Stimulated activated CD4-positive, alpha-beta T cell treated with anti-CD3 and anti-CD28 coated beads, Interleukin-15, amount 100 ng/mL, for 48 hours (primary cell): ENCODE results near the gene MSI2.

ENCODE experiments used
- DNase-seq, 2 donors: peaks; one replicate each; pipeline ENCODE4 v3.0.0-alpha.2; 2020; ENCODE audit warnings: low read depth in 2 of 2

MSI2 gene

DNA sequence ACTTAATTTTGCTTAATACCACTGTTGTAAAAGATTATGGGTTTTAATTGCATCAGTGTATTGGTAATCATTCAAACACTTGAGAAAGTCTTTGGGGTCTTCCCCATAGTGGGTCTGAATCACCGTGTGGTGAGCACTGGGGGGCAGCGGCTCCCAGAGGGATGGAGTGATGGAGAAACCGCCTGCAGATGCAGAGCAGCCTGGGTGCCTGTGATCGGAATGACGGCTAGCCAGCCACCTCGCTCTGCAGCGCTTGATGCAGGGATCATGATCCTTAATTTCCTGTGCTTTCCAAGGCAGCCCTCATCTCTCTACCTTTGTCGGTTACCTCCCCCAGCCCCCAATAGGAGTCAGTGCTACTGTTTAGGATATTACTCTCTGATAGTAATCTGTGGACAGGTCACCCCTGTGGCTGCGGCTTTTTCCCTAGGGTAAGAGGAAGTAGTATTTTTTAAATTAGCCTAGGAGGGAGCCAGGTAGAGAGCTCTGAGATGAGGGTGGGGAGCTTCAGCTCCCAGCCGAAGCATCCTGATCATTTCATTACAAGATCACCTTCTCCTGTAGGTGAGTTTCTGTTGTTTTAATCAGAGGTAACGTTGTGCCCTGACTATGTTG, 135.6 kb downstream of the MSI2 start:
- DNase-seq = no peak

DNA sequence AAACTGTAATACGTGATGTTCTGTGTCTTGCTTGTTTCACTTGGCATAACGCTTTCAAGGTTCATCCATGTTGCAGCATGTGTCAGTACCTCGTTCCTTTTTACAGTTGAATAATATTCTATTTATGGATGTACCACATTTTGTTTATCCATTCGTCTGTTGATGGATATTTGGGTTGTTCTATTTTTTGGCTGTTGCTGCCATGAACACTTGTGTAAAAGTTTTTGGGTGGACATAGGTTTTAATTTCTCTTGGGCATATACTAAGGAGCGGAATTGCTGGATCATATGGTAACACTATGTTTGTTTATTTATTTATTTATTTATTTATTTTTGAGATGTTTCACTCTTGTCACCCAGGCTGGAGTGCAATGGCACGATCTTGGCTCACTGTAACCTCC, 137.0 kb downstream of the MSI2 start:
- no peak for DNase-seq

DNA sequence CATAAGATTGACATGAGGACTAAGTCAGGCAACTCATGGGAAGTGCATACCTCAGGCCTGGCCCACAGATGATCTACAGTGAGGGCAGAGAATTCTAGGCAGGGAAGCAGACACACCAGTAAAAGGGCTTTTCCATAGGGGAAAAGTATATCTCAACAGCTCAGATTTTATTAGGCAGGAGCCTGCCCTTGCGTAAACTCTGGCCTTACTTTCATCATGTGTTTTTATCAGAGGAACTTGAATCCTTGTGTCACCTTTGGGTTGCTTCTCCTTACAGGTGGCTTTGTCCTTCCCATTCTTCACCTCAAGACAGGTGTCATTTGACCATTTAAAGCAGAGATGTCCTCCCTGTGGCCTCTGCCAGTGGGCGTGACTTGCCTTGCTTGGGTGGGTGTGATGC, 138.1 kb downstream of the MSI2 start:
- DNase-seq = no peak

DNA sequence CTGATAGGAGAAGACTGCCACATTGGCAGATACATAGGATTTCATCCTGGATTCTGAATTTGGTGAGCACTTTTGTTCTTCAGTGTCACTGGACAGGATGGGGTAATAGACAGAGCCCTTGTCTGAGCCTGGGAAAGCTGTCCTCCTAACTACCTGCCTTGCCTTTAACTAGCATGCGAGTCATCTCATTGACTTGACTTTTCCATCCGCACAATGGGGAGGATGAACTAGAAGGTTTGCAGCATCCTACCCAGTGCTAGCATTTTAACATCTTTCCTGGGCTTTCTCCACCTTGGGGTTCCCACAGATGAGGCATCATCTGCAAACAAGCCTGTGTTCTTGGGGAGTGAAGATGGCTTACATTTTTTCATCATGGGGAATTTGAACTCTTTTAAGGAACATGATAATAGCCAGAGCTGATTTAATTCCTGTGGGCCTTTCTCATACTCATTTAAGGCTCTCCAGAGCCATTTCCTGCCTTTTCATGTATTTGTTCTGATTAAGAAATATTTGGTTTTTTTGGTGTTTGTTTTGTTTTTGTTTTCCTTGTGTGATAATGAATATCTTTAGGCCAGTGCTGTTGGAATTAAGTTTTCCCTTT, 139.5 kb downstream of the MSI2 start:
- DNase-seq = no peak

DNA sequence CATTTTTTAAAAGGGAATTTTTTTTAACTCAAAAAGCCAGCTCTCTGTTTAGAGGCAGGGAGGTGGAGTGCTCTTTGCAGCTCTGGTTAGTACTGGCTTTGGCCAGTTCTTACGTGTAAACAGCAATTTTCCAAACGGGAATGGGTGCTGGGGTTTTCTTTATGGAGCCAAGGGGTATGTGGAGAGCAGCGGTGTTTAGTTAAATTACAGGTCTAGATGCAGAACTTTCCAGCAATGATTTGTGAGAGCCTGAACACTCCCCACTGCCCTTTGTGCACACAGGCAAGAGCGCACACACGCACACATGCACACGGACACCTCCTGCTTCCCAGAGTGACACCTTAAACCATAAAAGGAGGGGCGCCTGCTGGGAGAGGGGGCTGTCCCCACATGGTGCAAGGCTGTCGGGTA, 140.2 kb downstream of the MSI2 start:
- DNase-seq = no peak

DNA sequence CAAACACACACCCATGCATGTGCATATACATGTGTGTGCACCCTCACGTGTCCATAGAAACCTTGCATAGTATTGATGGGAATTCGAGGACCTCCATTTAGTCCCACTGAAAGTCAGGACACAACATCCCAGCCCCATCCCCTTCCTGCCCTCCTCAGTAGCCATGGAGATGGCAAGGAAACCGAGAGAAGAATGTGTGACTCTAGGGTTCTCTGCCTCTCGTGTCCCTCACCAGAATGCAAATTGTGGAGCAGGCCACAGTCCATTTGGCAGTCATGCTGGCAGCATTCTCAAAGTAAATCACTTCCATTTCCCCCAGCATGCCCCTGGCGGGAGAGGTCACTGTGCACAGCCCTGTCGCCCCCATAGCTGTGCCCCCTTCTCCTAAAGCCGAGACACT, 141.1 kb downstream of the MSI2 start:
- no peak for DNase-seq

DNA sequence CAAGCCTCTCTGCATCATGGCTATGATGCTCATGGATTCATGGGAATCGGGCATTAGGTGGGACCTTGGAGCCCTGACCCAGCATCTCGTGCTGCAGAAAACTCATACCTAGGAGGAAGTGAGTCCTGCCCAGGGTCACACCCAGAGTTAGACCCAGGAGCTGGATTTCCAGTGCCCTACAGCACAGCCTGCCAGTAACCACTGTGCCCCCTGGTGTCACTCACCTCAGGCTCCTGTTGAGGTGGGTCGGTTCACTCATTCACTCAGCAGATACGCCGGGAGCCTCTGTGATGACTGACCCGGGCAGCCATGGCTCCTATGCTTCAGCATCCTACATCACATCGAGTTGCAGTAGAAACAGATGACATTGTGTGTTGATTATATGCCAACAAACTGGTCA, 143.4 kb downstream of the MSI2 start:
- DNase-seq = no peak

DNA sequence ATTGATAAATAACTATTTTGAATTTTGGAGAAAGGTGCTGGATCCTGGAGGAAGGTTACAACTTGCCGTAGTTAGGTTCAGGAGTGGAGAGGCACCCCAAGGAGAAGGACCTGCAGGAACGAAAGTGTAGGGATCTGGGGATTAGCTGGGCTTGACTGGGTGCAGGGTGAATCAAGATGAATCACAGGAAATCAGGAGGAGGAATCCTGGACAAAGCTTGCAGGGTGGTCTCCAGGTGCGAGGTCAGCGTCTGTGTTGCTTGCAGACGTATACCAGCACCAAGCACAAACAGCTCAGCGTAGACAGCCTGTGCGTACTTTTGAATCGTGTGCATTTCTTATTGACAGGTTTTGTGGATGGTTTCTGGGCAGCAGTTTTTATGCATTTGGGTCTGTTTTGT, 144.3 kb downstream of the MSI2 start:
- no peak for DNase-seq

DNA sequence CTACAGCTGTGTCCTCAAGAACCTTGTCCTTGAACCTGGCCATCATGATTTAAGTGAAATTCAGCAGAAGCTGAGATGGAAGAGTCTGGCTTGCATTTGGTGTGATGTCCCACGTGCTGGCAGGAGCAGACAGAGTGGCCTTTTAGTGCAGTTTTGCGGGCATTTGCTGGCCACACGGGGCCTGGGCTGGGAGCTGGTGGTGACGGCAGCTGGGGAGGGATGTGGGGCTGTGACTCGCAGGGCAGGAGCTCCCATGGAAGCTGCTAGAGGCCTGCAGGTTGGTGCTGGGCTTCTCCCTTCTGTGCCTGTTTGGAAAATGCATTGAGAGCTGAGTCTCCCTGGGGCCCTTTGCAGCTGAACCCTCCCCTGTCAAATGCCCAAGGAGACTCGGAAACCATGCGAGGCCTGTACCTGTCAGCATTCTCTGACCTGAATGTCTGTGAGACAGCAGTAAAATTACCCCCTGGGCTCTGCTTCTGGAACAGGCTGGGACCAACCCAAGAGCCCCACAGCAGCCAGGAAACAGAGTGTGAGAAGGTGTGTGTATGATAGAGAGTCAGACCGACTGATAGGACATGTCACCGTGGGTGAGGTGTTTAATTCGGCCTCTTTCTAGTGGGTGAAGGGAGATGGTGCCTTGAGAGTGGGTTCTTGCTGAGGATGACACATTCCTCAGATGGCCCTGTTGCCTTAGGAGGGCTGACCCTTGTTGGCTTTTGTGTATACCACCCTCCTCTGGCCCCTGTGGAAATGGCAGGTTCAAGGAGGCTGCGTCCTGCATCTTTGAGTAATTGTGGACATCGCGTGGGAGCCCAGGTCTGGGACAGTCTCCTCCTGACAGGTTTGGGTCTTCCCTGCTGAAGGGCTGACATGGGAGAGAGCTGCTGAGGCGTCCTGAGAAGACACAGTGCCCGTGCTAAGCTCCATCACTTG, 145.5 kb downstream of the MSI2 start:
- no peak for DNase-seq

DNA sequence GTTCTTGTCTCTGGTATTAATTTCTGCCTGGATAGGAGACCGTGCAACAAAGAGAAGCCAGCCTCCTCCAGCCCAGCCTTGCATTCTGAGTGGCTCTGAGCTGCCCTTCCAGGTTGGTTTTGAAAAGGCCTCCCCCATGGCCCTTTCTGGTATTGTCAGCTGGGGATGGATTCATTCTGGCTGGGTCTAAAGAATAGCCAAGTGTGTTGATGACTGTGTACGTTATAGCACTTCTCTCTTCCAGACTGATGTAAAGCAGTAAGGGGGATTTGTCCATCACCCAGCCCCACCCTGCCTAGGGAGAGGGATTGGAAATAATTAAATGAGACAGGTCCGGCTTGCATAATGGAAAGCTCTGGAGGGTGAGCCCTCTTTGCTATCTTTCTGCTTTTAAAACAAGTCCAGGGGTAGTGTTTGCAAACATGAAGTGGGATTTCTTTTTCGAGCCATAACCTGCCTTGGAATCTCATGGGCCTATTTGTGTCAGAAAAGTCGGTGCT, 146.4 kb downstream of the MSI2 start:
- DNase-seq = no peak

DNA sequence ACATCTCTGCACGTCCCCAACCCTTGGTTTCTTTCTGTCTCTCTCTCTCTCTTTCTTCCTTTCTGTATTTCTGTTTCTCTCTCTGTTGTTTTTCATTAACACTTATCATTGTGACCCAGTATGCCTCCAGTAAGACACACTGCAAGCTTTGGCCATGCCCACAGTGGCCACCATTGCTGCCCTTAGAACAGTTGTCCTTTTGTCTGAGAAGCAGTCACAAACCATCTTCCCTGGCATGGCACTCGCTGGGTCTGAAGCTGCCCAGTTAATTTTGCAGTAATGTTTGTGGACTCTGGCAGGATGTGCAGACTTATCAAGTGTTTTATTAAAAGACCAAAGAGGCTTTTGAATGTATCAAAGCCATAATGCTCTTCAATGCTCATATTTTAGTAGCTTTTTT, 146.9 kb downstream of the MSI2 start:
- DNase-seq = no peak

DNA sequence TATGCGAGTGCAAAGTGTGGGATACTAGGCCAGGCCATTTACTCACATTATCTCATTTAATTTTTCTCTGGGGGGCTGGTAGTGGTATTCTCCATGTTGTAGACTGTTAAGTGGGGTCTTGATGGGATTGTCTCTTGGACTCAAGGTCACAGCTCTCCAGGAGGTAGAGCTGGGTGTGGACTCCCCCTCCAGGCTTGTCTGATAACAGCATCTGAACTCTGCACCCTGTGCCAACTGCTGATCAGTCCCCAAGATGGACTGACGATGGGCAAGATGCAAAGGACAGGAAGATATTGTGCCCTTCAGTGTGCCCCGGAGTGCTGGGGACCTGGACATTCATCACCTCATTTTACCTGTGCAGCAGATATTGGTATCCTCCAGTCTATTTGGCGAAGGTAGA, 147.8 kb downstream of the MSI2 start:
- DNase-seq = no peak

DNA sequence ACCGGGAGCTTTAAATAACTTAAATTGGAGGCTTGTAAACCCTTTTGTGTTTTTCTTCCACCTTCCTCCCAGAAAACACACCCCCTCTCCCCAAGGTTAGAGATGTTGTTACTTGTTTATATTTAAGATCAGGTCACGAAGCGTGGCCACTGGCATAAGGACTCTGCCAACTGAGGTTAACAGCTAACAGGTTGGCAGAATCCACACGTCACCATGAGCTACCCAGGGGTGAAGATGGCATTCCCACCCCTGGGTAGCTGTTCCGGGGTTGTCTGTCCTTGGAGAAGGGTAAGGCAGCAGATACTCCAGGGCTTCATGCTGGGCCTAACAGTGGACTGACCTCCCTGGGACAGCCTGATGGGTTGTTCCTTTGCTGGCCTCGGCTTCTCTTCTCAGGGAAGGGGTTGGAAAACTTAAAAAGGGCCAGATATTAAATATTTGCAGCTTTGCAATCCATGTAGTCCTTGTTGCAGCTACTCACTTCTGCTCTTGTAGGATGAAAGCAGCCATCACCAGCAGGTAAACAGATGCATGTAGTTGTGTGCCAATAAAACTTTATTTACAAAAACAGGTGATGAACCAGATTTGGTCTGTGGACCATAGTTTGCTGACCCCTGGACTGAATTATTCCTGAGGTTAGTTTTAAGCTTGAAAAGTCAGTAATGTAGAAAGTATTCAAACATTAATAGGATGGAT, 148.6 kb downstream of the MSI2 start:
- DNase-seq = no peak

DNA sequence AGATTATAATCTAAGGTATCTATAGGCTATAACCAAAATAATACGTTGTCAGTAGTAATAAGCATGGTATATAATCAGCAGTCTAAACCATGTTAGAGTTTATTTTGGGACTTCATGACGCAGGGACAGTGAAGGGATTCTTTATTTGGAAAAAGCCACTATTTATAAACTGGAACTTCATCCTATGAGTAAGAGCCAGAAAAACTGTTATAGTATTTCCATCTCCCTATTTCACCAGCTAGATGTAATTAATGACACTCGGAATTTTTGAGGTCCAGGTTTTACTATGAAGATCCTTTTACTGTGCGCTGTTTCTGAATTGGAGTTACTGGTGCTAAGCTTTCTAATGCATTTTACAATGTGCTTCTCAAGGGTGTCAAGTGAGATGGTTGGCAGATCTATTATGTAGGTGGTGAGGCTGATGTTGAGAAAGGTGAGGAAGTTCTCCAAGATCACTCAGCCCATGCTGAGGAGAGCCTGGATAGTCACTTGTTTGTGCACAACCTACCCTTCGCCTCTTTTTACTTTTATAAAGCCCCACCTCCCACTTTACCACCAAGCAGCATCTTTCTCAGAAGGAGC, 149.3 kb downstream of the MSI2 start:
- no peak for DNase-seq

DNA sequence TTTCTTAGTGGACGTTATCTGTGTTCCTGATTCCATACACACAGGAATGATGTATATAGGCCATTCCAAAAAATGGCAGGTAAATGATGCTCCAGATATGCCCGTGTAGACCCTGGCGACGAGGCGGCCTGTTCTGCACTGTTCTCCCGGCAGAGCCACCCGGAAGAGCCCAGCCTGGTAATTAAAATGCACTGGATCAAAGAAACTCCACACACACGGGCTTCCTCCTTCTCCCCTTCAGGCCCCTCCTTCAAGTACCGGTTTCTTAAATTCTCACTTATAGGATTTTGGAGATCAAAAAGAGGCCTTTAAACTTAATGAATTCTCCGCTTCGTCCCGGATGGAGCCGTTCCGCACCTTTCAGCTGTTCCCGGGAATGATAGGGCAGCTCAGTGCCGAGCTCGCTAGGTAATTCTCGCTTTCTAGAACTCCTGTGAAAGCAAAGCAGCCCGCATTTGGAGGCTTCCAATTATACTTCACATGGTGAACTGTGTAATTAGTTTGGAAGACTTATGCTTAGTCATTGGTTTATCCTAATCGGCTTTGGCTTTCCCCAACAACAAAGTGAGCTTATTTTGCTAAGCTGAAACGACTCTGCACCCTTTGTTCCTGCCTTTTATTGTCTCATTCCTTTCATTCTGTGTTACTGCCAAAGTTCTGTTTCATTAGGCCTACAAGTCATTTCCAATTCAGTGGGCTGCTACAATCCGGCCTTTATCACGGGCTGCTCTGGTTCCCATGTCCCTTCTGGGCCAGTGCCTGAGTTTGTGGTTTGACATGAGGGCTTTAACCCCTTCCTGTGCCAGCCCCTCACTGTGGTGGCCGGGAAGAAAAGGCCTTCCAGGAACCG, 150.0 kb downstream of the MSI2 start:
- no peak for DNase-seq

DNA sequence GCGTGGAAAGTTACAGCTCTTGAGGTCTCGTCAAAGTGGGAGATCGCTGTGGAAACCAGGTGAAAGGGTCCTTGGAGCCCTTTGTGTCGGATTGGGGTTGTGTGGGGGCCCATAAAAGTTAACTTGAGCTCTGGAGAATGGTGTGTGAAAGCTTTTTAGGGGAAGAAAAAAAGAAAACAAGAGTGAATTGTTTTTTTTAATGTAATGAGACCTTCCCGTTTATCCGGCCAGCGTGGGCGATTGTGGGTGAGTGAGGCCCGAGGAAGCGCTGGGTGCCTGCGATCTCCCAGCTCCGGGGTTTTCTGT, 150.6 kb downstream of the MSI2 start:
- no peak for DNase-seq

DNA sequence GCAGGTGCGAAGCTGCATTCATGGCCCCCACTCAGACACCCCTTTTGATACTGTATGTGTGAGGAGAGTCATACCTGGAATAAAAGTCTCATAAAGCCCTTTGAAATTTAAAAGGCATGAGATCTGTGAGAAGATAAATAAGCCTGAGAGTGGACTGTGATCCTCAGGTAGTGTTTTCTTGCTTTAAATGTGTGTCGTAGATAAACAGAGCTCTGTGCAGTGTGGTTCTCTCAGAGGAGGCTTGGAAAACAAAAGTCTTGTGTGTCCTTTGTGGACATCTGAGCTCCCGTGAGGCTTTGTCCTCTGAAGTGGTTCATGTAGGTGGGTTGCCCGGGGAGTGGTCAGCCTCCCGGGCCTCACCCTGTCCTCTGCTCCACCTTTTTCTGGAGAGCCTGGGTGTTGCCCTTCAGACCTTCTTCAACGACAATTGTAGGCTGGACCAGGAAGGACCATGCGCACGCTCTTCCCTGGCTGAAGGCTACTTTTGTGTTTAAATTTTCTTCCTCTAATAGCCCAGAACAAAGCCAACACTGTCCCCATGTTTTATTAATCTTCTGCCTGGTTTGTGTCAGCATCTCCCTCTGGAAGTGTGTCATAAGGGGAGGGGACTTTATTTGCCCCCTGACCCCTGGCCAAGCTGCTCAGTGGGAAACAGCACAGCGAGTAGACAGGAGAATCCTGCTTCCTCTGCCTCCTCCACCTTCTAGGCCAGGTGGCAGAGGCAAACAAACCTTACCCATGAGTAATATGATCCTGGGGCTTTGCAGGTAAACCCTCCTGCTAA, 151.2 kb downstream of the MSI2 start:
- DNase-seq = no peak

DNA sequence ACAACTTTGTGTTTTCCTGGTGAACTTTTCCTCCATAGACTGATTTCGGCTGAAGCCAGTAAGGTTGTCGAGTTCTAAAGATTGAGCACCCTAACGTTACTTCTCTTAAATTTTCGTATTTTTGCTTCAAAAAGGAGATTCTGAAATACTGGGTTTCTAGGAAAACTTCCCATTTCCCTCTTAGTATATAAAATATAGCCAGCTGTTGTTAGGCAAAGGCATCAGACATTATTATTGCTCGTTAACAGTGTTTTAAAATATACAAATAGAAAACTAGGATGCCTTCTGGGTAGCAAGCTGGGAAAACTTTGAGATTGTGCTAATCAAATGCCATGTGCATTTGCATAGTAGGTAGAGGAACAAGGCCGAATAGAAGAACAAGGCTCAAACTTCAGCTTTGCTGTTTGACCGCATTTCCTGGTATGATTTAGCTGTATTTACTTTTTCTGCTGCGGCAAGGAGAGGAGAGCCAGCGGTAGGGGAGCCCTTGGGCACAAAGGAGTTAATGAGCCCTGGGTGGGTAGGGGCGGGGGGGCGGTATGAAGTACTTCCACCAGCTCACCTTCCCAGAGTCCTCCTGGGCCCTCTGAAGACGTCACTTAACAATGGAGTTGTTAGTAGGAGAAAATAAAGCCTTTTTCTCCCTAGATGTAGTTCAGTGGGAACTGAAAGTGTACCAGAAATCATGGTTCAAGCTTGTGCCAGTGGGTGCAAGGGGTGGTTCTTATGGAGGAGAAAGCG, 151.9 kb downstream of the MSI2 start:
- DNase-seq = peak; percentile 19 to 24

DNA sequence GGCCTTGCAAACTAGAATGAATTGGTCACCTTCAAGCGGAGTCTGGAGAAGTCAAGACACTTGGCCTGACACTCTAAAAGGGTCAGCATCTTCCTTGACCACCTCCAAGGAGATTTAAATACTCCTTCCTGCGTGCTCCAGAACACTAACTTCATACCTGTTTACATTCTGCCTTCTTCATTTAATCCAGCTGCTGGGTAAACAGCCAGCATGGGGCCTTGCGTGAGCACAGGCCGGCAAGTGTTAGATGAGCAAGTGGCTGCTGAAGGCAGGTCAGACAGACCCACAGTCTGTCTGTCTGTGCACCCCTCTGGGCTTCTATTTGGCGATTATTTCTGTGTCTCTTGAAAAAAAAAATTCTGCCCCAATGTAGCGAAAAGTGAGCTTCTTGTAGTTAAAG, 153.8 kb downstream of the MSI2 start:
- DNase-seq = no peak
